HepG2 (cell line): Measurements from ENCODE around the gene C1QTNF6. TPM values are rescaled to one million over a fixed set of nuclear protein-coding genes. Genes with fewer than 3 reads are reported as not detected.
A peak's percentile ranks its signal among the peaks of the same experiment; 100 is the strongest.

Source experiments
- CBX1 ChIP-seq: IDR thresholded peaks from one replicate; pipeline ENCODE4 v1.6.1; 2016; ENCODE audit warnings: antibody characterized with exemption, low read depth
- NONO ChIP-seq, 2 experiments: fragments of 450-650 bp in 1 of 2; sonication (generic) in 1 of 2; formaldehyde crosslinking in 1 of 2; IDR thresholded peaks in 1 of 2; conservative IDR thresholded peaks in 1 of 2; 2 replicates each; pipeline versions ENCODE4 v1.6.1 to v1.8.0; 2017 to 2022; ENCODE audit warnings: mild to moderate bottlenecking in 1 of 2, missing genetic modification reagents in 1 of 2, moderate library complexity in 1 of 2
- PHF8 ChIP-seq: sonication (generic); formaldehyde crosslinking; IDR thresholded peaks from 2 replicates; pipeline ENCODE4 v1.5.0; 2020; ENCODE audit warnings: missing genetic modification reagents
- POLR2A ChIP-seq, 2 experiments: IDR thresholded peaks; 2 replicates each; pipeline ENCODE4 v1.6.1; 2011; ENCODE audit warnings: low read depth in 2 of 2, low read length in 2 of 2, mild to moderate bottlenecking in 1 of 2, moderate library complexity in 1 of 2; ENCODE audit not compliant: insufficient read depth in 1 of 2
- RCOR2 ChIP-seq: IDR thresholded peaks from 2 replicates; pipeline ENCODE4 v1.6.1; 2016; ENCODE audit warnings: missing biosample characterization, missing genetic modification reagents
- SPEN ChIP-seq: sonication (generic); formaldehyde crosslinking; IDR thresholded peaks from 2 replicates; pipeline ENCODE4 v1.5.1; 2020; ENCODE audit warnings: low read depth, mild to moderate bottlenecking, missing genetic modification reagents
- ZNF616 ChIP-seq: sonication (generic); formaldehyde crosslinking; IDR thresholded peaks from 2 replicates; pipeline ENCODE4 v1.5.0; 2020; ENCODE audit warnings: low read depth, mild to moderate bottlenecking, missing genetic modification reagents
- ZNF709 ChIP-seq: sonication (generic); formaldehyde crosslinking; IDR thresholded peaks from 2 replicates; pipeline ENCODE4 v1.5.0; 2020; ENCODE audit warnings: mild to moderate bottlenecking, missing genetic modification reagents
- polyA plus RNA-seq, 8 experiments: library from polyadenylated mRNA; depleted of rRNA in 3 of 8; stranded (reverse) in 7 of 8; unstranded in 1 of 8; fragments of >200 nt; fragmentation: Illumina TruSeq in 4 of 8; extraction: Trizol in 4 of 8; gene quantifications; 2 replicates each; pipeline versions ENCODE4 v1.2.1 to v1.2.3, GENCODE V29; 2011 to 2016; ENCODE audit warnings: low read depth in 4 of 8, missing spikeins in 1 of 8, mixed read lengths in 1 of 8; ENCODE audit not compliant: insufficient read depth in 1 of 8
- total RNA-seq, 5 experiments: library from RNA; depleted of rRNA; stranded (reverse); fragments of >200 nt; fragmentation: Illumina TruSeq; extraction: Trizol; gene quantifications; 2 replicates each; pipeline ENCODE4 v1.2.3, GENCODE V29; 2016; ENCODE audit warnings: low read depth in 1 of 5
- TF ChIP-seq, protein P1 (sequence below): sonication (generic); formaldehyde crosslinking; IDR thresholded peaks from 2 replicates; pipeline ENCODE4 v1.8.0; 2022; ENCODE audit warnings: mild to moderate bottlenecking, missing genetic modification reagents, borderline replicate concordance
- TF ChIP-seq, protein P2 (sequence below): sonication (generic); formaldehyde crosslinking; IDR thresholded peaks from 2 replicates; pipeline ENCODE4 v1.4.0; 2020; ENCODE audit warnings: missing genetic modification reagents, borderline replicate concordance
- TF ChIP-seq, protein P3 (sequence below): sonication (generic); formaldehyde crosslinking; IDR thresholded peaks from 2 replicates; pipeline ENCODE4 v1.5.0; 2020; ENCODE audit warnings: mild to moderate bottlenecking, missing genetic modification reagents, moderate library complexity
- TF ChIP-seq, protein P4 (sequence below): sonication (generic); formaldehyde crosslinking; IDR thresholded peaks from 2 replicates; pipeline ENCODE4 v1.5.1; 2020; ENCODE audit warnings: mild to moderate bottlenecking, missing genetic modification reagents
- TF ChIP-seq, protein P5 (sequence below): sonication (generic); formaldehyde crosslinking; IDR thresholded peaks from 2 replicates; pipeline ENCODE4 v1.4.0; 2020; ENCODE audit warnings: mild to moderate bottlenecking, missing genetic modification reagents
- TF ChIP-seq, protein P6 (sequence below): sonication (generic); formaldehyde crosslinking; IDR thresholded peaks from 2 replicates; pipeline ENCODE4 v1.8.1; 2023; ENCODE audit warnings: mild to moderate bottlenecking, missing genetic modification reagents

C1QTNF6 gene
- total and polyA plus RNA-seq, 2 of the 13 experiments (the other 11 are each of a cell fraction or from before 2014, with no cell fraction given), result 2.7 to 6.9 TPM

DNA sequence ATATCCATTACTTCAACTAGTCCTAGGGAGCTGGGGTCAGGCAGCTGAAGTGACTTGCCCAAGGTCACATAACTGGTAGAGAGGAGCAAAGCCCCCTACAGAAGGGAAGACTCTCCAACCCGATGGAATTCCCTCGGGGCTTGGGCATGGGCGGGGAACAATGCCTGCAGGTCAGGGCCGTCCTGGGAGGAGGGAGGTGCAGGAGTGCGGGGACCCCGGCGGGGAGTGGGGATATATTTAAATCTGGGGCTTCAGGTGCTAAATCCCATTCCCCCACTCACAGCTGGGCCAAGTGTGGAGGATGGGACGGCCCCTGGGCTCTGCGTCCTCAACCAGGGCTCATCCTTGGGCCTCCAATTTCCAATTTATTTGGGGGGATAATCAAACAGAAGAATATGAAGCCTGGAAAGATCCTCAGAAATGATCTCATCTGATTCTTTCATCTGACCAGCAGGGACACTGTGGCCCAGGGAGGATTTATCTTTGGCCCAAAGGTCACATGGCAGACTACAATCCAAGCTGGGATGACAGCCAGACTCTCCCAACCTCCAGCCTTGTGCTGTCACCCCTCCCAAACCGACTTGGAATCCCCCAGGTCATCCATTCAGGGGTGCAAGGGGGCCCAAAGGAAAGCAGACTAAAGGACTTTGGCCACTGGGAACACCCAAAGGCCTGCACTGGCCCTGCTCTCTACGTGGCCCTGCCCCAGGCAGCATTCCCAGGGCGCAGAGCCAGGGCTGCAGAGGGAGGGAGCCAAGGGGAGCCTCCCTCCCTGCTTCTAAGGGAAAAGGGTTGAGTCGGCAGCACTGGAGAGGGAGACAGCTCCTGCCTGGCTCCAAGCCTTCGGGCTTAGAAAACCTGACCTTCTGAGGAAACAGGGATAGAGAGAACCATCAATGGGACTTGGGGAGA is 8.7 kb upstream of the C1QTNF6 start (continued):
- TF ChIP-seq, protein P1, sequence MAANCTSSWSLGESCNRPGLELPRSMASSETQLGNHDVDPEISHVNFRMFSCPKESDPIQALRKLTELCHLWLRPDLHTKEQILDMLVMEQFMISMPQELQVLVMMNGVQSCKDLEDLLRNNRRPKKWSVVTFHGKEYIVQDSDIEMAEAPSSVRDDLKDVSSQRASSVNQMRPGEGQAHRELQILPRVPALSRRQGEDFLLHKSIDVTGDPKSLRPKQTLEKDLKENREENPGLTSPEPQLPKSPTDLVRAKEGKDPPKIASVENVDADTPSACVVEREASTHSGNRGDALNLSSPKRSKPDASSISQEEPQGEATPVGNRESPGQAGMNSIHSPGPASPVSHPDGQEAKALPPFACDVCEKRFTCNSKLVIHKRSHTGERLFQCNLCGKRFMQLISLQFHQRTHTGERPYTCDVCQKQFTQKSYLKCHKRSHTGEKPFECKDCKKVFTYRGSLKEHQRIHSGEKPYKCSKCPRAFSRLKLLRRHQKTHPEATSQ (CRISPR knock-in tag), result peak; percentile 31; the same call in 1 of the 2 replicates
- TF ChIP-seq, protein P2, sequence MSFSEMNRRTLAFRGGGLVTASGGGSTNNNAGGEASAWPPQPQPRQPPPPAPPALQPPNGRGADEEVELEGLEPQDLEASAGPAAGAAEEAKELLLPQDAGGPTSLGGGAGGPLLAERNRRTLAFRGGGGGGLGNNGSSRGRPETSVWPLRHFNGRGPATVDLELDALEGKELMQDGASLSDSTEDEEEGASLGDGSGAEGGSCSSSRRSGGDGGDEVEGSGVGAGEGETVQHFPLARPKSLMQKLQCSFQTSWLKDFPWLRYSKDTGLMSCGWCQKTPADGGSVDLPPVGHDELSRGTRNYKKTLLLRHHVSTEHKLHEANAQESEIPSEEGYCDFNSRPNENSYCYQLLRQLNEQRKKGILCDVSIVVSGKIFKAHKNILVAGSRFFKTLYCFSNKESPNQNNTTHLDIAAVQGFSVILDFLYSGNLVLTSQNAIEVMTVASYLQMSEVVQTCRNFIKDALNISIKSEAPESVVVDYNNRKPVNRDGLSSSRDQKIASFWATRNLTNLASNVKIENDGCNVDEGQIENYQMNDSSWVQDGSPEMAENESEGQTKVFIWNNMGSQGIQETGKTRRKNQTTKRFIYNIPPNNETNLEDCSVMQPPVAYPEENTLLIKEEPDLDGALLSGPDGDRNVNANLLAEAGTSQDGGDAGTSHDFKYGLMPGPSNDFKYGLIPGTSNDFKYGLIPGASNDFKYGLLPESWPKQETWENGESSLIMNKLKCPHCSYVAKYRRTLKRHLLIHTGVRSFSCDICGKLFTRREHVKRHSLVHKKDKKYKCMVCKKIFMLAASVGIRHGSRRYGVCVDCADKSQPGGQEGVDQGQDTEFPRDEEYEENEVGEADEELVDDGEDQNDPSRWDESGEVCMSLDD, result peak; percentile 98
- TF ChIP-seq, protein P3, sequence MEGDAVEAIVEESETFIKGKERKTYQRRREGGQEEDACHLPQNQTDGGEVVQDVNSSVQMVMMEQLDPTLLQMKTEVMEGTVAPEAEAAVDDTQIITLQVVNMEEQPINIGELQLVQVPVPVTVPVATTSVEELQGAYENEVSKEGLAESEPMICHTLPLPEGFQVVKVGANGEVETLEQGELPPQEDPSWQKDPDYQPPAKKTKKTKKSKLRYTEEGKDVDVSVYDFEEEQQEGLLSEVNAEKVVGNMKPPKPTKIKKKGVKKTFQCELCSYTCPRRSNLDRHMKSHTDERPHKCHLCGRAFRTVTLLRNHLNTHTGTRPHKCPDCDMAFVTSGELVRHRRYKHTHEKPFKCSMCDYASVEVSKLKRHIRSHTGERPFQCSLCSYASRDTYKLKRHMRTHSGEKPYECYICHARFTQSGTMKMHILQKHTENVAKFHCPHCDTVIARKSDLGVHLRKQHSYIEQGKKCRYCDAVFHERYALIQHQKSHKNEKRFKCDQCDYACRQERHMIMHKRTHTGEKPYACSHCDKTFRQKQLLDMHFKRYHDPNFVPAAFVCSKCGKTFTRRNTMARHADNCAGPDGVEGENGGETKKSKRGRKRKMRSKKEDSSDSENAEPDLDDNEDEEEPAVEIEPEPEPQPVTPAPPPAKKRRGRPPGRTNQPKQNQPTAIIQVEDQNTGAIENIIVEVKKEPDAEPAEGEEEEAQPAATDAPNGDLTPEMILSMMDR, result peak; percentile 57
- no peak for TF ChIP-seq NONO (IDR thresholded peaks at IDR 0.05)
- TF ChIP-seq NONO (CRISPR knock-in tag; conservative IDR thresholded peaks at IDR 0.05), result peak; percentile 41; the same call in 1 of the 2 replicates
- TF ChIP-seq RCOR2 (CRISPR knock-in tag), result 0 out of 2 replicates have a peak, but pooled peaks have one; percentile 49
- TF ChIP-seq ZNF616, result no peak
- TF ChIP-seq POLR2A (IDR thresholded peaks at IDR 0.05; ENCODE audit: insufficient read depth in 1 of 2, low read depth in 2 of 2, low read length in 2 of 2), result peak; percentile 4 to 22; a peak in 1 of 4 replicates
- no peak; the same call in 1 of the 2 replicates for TF ChIP-seq ZNF709 (CRISPR knock-in tag)
- peak; percentile 69; the same call in 1 of the 2 replicates for TF ChIP-seq SPEN
- peak; percentile 89 for TF ChIP-seq CBX1
- TF ChIP-seq, protein P4, sequence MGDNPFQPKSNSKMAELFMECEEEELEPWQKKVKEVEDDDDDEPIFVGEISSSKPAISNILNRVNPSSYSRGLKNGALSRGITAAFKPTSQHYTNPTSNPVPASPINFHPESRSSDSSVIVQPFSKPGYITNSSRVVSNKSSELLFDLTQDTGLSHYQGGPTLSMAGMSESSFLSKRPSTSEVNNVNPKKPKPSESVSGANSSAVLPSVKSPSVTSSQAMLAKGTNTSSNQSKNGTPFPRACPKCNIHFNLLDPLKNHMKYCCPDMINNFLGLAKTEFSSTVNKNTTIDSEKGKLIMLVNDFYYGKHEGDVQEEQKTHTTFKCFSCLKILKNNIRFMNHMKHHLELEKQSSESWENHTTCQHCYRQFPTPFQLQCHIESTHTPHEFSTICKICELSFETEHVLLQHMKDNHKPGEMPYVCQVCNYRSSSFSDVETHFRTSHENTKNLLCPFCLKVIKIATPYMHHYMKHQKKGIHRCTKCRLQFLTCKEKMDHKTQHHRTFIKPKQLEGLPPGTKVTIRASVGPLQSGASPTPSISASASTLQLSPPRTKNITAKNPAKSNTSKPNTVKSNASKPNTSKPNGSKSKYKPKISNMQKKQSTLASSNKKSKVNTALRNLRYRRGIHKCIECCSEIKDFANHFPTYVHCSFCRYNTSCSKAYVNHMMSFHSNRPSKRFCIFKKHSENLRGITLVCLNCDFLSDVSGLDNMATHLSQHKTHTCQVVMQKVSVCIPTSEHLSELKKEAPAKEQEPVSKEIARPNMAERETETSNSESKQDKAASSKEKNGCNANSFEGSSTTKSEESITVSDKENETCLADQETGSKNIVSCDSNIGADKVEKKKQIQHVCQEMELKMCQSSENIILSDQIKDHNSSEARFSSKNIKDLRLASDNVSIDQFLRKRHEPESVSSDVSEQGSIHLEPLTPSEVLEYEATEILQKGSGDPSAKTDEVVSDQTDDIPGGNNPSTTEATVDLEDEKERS, result 0 out of 2 replicates have a peak, but pooled peaks have one; percentile 42
- TF ChIP-seq, protein P5, sequence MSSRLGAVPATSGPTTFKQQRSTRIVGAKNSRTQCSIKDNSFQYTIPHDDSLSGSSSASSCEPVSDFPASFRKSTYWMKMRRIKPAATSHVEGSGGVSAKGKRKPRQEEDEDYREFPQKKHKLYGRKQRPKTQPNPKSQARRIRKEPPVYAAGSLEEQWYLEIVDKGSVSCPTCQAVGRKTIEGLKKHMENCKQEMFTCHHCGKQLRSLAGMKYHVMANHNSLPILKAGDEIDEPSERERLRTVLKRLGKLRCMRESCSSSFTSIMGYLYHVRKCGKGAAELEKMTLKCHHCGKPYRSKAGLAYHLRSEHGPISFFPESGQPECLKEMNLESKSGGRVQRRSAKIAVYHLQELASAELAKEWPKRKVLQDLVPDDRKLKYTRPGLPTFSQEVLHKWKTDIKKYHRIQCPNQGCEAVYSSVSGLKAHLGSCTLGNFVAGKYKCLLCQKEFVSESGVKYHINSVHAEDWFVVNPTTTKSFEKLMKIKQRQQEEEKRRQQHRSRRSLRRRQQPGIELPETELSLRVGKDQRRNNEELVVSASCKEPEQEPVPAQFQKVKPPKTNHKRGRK, result no peak
- TF ChIP-seq, protein P6, sequence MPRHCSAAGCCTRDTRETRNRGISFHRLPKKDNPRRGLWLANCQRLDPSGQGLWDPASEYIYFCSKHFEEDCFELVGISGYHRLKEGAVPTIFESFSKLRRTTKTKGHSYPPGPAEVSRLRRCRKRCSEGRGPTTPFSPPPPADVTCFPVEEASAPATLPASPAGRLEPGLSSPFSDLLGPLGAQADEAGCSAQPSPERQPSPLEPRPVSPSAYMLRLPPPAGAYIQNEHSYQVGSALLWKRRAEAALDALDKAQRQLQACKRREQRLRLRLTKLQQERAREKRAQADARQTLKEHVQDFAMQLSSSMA (CRISPR knock-in tag), result no peak
- TF ChIP-seq PHF8, result no peak
